ENCODE results near the gene IP6K3. TPM values are rescaled to one million over a fixed set of nuclear protein-coding genes. Genes with fewer than 3 reads are reported as not detected.

The IP6K3 gene
- total RNA-seq, 1 donor from 2014 or later, result not detected

DNA sequence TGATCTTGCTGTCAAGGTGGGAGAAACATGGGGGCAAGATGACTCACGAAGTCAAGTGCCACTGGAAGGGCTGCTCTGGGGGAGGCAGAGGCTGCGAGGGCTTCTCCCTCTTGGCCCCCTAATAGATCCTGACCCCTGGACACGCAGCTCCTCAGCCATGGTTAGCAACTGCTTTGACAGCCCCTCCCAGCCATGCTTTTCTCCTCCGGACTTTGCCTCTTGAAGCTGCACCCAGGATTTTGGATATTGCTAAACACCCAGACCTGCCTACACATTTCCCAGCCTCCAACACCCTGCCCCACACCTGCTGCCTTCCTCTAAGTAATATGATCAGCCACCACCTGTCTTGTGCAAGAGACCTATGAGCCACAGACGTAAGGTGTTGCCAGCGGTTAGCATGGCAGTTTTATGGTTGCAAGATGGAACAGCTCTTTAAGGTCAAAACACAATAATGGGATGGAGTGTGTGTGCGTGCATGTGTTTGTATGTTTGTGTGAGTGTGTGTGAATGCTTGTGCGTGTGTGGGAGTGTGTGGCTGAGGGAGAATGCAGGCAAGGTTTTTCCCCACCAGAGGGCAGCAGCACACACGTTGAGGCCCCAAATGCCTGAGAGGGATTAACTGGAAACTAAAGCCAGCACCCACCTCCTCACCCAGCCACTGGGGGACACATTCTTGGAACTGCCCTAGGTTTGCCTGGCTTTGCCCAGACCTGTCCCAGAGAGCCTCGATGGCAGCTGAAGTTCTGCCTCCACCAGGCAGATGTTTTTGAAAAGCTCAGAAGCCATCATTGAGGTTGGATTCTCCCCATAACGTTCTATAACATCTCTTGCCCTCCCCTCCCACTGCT lies 2.5 kb downstream of the IP6K3 start:
- peak; percentile 20 for DNase-seq (ENCODE audit: extremely low read depth, low read depth, low spot score)

DNA sequence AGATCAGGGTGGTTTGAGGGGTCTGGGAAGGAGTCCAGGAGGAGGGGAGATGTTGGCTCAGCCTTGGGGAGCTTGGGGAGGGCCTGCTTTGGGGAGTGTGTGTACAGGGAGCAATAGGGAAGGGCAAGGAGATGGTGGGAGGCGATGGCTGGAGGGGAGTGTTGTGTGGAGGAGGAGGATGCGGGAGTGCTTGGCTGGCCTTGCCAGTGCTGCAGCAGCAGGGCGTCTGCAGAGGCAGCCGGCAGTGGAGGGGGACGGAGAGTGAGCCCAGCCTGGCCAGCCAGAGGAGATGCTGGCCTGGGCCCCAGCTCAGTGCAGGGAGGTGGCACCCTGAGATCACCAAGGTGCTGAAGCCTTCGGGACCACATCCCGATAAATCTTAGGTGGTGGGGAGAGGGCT lies 3.9 kb downstream of the IP6K3 start:
- no peak for DNase-seq (ENCODE audit: extremely low read depth, low read depth, low spot score)

DNA sequence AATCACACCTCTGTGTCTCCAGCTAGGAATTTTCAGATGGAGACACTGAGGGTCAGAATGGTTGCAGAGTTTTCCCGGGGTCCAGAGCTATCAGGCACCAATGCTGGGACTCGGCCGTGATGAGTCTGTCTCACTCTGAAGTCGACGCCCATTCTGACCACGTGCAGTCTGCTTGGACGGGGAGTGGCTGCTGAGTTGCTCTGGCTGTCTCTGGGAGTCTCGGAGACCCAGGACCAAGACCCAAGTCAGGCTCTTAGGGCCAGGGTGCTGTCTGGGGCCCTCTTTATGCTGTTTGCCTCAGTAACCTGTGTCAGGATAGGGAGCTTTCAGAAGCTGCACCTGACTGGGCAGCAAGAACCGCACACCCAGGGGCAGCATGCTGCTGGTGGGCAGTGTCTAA lies 4.6 kb downstream of the IP6K3 start:
- no peak for DNase-seq (ENCODE audit: extremely low read depth, low read depth, low spot score)

DNA sequence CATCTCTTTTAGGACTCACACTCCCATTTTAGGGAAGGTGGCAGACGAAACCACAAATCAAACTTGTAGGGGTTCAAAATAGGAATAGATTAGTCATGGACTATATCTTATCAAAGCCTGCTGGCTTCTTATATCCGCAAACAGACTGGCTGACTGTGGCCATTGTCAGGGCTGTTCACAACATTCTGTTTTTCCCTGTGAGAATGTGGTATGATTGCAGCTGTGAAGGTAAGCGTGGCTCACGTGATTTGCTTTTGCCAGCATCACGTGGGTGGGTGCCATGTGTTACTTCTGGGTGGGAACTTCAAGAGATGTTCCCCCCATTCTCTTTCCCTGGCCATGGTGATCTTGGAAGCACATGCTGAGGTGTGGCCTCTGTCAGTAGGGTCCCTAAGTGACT lies 5.9 kb downstream of the IP6K3 start:
- no peak for DNase-seq (ENCODE audit: extremely low read depth, low read depth, low spot score)

DNA sequence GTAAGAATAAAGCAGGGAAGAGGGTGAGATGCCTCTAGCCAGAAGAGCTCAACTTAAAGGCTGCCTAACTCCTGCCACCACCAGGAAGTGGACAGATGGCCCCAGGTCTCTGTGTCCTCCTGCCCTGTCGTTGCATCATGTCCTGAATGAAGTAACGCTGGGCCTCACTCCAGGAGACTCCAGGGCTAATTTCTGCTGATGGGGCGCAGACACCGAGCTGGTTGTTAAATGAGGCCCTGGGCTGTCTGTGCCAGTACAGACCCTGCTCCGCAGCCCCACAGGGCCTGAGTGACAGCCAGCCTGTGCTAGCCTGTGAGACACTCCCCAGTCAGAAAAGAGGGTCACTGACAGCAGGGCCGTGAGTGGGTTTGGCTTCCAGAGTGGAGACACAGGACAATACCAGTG lies 6.5 kb downstream of the IP6K3 start:
- no peak for DNase-seq (ENCODE audit: extremely low read depth, low read depth, low spot score)

DNA sequence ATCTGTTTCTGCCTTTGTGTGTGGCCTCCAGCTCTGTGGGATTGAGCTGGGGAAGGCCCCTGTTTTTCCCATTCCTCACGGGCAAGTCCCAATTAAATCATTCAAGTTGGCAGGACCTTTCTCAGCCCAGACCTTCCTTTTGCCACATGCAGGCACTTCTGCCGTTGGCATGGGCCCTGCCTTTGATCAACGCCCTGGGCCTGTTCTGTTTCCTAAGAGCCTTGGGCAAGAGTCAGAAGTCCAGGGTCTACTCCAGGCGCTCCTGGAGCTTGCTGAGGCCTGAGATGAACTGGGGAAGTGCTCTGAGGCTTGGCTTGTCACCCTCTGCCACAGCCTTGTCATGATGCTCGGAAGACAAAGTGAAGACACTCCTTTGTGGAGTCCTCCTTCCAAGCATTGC lies 7.1 kb downstream of the IP6K3 start:
- no peak for DNase-seq (ENCODE audit: extremely low read depth, low read depth, low spot score)

DNA sequence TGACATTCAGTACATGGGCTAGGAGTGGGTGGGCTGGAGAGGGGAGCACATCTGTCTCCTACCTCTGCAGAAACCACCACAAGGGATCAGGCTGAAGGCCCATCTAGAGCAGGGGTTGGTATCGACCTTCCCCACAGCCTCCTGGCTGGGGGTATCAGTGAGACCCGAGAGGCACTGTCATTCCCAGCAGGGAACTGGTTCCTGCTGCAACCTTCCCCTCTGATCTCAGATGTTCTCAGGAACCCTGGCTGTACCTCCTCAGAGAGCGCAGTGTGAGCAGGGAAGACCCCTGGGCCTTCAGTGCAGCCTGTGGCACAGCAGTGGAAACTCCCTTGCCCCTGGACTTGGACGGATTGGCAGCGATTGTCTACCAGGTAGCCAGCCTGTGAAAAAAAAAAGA lies 7.8 kb downstream of the IP6K3 start:
- DNase-seq (ENCODE audit: extremely low read depth, low read depth, low spot score), result no peak

DNA sequence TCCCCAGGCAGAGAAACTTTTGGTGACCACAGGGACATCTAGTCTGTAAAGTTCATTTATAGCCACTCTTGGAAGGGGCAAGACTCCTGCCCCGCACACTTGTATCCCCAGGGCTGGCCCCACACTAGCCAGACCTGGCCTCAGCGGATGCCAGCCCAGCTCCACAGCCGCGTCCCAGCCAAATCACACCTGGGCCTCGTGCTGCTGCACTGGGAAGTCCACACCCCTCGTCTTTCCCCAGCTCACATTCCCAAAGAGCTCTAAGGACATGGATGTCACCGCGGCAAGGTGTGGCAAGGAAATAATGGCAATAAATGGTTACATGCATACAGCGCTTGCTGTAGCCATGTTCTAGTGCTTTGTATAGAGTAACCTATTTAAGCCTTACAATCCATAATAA lies 8.6 kb downstream of the IP6K3 start:
- no peak for DNase-seq (ENCODE audit: extremely low read depth, low read depth, low spot score)

DNA sequence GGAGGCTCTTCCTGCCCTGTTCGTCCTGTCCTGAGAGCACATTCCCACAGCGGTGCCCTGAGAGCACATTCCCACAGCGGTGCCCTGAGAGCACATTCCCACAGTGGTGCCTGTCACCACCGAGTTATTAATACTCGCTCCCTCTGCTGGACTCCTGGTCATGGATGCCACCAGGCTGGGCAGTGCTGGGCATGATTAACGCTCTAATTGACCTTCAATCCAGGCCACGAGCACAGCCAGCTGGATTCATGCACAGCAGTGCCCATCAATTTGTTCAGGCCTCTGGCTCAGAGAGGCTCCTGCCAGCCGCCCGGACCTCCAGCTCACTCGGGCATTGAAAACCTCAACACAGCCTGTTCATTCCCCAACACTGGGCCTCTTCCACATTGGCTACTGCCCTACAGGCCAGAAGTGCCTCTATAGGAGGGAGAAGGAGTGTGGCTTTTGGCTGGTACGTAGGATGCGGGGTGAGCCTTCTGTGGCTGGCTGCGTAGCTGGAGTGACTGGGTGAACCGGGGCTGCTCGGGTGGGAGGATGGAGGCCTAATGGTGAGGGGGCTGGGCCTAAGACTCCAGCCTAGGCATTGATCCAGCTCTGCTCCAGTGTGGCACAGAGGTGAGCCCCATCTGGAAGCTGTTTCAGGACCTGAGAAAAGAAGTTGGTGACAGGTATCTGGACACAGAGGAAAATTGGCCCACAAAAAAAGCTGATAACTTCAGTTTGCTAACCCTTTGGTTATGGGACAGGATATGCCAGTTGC lies 9.3 kb downstream of the IP6K3 start:
- no peak for DNase-seq (ENCODE audit: extremely low read depth, low read depth, low spot score)

DNA sequence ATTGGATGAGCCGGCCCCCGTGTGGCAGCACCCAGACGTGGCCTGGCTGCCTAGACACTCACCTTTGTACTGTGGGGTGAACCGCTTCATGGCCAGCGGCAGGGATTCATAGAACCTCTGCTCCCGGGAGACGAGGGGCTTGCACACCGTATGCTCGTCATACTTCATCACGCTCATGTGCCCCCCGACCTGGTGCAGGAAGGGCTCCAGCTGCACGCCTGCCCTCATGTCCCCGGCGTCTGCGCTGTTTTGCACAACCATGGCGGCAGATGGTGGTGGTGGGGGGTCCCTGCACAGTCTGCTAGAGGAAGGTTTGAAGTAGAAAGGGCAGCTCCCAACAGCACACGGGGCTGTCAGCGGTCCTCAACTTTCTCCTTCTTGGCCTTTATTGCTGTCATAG lies 11.5 kb downstream of the IP6K3 start:
- DNase-seq (ENCODE audit: extremely low read depth, low read depth, low spot score), result no peak

DNA sequence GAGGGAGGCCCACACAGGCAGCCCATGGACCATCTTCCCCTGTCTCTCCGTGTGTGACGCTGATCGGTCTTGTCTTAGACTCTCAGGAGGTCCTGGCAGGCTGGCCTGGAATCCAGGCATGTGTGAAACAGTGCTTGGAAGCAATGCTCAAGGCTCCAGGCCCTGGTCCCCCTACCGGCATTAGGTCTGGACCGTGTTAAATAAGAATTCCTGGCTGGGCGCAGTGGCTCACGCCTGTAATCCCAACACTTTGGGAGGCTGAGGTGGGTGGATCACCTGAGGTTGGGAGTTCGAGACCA lies 13.0 kb downstream of the IP6K3 start:
- DNase-seq (ENCODE audit: extremely low read depth, low read depth, low spot score), result no peak

DNA sequence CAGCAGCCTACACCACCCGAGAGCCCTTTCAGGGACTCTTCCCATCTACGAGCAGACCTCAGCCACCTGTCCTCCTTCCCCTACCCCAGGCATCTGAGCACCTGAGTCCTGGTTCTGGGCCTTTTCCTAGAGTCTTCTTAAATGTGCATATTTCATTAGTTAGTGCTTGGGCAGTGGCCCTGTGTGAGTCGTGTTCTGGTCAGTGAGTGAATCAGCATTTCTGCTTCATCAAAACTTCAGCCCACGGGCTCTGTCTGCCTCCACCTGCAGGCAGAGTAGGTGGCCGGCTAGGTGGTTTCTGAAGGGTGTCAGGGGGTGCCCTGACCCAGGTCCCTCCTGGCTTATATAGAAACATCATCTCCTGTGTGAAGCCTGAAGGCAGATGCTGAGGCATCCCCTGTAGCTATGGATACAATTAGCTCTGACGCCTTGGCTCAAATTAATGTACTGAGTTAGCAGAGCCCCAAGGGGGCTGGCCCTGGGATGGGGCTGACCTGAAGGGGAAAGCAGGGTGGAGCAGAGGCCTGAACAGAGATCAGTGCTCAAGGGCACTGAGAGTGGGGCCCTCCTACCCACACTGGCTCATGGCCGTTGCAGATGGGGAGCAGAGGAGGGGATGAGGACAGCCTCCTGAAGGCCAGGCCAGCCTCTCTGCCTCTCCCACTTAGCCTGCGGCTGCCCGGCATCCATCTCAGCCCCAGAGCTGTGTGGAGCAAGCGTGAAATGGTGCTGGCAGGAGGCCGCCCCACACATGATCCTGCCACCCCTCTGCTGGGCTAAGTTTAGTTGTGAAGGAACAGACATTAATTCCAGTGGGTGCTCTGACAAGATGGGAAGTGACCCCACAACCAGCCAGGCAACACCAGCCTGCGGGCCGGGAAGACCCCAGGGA lies 13.6 kb downstream of the IP6K3 start:
- no peak for DNase-seq (ENCODE audit: extremely low read depth, low read depth, low spot score)

DNA sequence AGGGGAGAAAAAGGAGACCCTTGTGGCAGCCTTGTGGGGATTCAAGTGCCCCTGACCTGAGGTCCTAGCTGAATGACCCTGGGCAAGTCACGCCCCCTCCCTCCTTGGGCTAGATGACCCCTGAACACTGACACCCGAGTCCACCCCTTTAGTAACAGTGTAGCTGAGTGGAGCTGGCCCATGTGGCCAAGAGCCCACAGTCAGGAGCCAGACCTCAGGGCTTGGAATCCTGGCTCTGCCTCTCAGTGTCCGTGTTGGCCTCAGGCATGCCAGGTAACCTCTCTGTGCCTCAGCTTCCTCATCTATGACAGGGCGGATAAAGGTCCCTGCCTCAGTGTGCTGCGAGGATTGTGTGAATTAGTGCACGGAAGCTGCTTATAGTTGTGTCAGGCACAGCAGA lies 14.3 kb downstream of the IP6K3 start:
- no peak for DNase-seq (ENCODE audit: extremely low read depth, low read depth, low spot score)

DNA sequence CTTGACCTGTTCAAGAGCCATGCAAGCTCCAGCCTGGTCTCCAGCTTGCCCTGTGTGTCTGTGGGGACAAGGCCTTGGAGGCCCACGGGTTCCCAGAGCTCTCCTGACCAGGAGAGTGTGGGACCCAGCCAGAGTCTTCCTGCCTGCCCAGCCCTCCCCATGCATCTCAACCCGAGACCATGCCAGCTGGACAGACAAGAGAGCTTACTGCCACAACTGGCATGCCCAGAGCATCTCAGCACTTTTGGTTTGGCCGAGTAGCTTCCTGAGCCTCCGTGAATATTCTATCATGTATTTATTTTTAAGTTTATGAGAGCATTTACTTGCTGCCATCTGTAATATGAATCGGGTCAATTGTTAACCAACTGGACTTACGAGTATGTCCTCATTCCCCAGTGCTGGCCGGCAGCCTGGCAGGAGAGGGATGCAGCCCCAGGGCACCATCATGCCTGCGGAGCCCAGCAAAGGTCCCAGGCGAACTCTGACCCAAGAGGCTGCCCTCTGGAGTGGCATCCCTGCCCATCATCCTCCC lies 14.9 kb downstream of the IP6K3 start:
- DNase-seq (ENCODE audit: extremely low read depth, low read depth, low spot score), result no peak

DNA sequence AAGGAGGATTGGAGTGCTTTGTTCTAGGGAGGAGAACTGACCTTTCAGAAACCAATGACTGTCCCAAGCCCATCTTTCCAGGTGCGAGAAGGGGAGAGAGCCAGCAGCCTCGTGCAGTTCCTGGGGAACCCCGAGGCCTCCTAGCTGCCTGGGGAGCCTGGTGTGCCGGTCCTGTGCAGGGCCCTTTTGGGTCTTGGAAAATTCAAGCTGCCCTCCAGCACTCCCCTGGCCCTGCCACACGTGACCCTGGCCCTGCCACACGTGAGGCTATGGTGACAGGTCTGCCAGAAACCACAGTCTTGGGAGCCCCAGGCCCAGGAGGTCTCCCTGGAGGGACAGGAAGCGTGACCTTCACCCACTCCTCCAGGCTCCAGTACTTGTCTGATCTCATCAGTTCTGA lies 15.7 kb downstream of the IP6K3 start:
- no peak for DNase-seq (ENCODE audit: extremely low read depth, low read depth, low spot score)

DNA sequence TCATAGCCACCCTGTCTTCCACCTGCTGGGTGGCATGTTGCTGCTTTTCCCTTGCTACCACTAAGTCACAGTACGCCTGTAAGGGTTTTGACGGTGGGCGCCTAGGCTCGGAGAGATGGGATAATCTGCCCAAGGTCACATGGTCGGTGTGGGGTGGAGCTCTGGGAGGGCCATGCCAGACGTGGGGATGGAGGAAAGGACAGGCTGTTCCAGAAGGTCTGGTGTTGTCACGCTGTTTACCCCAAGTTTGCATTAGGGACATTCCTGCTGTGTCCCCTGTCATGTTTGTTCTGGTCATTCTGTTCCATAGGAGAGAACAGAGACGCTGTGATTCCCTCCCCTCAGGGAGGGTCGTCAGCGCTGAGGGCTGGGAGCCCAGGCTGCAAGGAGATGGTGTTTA lies 16.1 kb downstream of the IP6K3 start:
- no peak for DNase-seq (ENCODE audit: extremely low read depth, low read depth, low spot score)

DNA sequence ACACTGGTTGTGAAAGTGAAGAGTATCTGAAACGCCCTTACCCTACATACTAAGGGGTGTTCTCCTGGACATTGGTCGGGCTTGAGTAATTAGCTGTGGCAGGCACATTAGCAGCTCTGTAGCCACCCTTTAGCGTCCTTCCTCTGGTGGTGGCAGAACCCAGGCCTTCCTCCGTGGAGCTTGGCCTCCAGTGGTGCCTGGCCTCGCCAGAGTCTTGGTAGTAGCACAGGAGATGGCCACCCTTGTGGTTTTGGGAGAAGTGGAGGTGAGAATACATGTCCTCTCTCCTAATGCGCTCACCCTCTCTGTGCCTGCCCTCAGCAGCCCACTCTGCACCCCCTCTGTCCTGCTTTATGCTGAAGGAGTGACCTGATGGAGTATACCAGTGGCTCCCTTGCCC lies 17.6 kb downstream of the IP6K3 start:
- no peak for DNase-seq (ENCODE audit: extremely low read depth, low read depth, low spot score)

DNA sequence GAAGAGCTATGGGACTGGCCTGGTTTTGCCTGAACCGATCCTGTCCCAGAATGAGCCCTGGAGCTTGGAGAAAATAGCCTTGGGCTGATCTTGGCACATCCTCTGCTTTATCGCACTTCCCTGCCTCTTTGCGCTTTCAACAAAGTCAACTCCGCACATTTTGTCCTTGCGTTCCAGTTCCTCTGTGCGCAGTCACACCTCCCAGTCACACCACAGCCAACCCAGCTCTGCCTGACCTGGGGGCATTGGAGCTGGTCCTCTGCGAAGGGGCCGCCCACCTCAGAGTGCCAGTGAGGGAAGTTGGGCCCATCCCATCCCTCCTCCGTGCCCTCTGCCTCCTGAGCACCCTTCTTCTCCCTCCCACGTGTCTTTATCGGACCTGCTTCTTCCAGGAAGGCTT lies 18.3 kb downstream of the IP6K3 start:
- no peak for DNase-seq (ENCODE audit: extremely low read depth, low read depth, low spot score)

DNA sequence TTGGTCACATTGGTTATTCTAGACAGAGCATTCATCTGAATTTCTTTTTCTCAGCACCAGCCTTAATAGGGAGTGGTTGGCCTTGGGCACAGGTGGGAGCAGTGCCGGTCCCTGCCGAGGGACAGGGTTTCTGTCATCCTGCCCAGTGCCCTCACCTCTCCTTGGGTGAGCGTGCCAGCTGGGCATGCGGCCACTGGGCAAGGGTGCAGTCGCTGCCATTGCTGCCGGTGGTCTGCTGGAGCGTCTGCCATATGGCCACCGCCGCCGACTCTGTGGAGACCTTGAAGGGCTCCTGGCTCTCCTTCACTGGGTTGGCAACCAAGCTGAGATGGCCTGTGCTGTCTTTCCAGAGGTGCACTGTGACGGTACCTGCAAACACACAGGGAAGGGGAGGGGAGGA lies 18.8 kb downstream of the IP6K3 start:
- DNase-seq (ENCODE audit: extremely low read depth, low read depth, low spot score), result no peak

DNA sequence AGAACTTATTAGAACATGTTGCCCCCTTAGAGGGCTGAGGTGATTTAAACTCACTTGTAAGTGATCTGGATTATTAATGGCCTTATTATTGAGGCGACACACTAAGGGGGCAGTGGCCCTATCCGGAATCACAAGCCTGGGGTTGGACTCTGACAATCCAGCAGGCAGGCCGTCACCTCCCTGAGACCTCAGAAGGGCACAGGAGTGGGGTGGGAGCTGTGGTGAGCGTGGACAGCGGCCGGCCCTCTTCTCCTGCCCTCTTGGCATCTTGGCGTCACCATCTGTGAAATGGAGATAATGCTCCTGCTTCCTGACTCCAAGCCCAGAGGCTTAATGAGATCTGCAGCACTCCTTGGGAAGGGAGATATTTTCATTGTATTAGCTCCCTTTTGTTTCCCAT lies 19.6 kb downstream of the IP6K3 start:
- no peak for DNase-seq (ENCODE audit: extremely low read depth, low read depth, low spot score)

DNA sequence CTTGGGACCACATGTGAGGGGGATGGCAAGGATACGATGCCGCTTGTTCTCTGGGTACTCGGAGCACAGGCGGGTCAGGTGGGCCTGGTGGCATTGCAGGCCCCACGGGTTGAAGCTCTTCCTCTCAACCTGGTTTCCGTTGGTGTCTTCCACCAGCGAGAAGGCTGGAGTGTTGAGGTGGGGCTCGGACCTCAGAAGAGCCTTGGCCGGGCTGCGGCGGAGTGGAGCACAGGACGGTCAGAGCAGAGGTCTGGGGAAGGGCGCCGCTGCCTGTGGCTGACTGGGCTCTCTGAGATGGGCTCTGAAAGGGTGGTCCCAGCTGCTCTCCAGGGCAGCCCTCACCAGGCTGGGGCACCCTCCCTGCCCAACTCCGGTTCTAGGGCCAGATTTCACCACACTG lies 20.0 kb downstream of the IP6K3 start:
- DNase-seq (ENCODE audit: extremely low read depth, low read depth, low spot score), result no peak
